ENCODE results near the gene CBARP. TPM values are rescaled to one million over a fixed set of nuclear protein-coding genes. Genes with fewer than 3 reads are reported as not detected.

The CBARP gene
- total RNA-seq, 6 experiments from 2014 or later, result 0.15 to 0.62 (median 0.31) TPM

DNA sequence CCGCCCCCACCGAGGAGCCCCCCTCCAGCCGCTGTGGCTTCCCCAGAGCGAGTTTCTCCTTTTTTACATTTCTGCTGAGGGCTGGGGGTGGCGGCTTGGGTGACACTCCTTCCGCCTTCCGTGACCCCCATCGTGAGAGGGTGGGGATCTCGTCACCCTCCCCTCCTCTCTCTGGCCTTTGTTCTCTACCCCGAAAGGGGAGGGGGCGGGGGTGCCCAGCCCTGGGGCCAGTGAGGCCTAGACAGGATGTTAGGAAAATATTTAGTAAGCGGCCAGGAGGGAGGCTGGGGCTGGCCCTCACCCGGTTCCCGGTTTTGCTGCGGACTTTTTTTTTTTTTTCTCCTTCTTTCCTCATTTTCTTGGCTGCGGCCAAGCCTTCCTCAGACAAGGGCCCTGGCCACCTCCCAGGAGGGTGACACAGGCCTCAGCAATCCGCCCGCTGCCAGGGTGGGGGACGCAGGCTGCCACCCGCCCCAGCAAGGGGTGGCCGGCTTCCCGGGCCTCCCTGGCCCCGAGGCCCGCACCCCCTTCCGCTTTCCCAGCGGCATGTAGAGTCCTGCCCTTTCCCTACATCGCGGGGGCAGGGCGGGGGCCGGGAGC is 14.5 kb upstream of the CBARP start:
- Histone ChIP-seq H3K36me3 (peaks cover 17 to 44% (median 29%) of the 10 kb centered on the region in 4 donors), H3K4me3 (peak overlapping the region; percentile 74 to 92 (median 86)), H3K4me1 (peaks cover 0 to 60% (median 22%) of the 10 kb centered on the region in 4 donors), H3K9me3 (no peaks in the 10 kb centered on the region), H3K27ac (peak overlapping the region; percentile 76 to 97 (median 94)), H3K27me3 (no peaks in the 10 kb centered on the region)
- DNase-seq (peak; percentile 85 to 93 (median 92)), ATAC-seq (peak; percentile 8 to 34 (median 21))
- WGBS (ENCODE audit: insufficient coverage, low coverage, low lambda C conversion rate, missing lambda C conversion rate), result 2% methylated on average over 24 of the region's 30 CpGs
- peak; percentile 32 for TF ChIP-seq POLR2A (IDR thresholded peaks at IDR 0.05)
- TF ChIP-seq, protein P1, sequence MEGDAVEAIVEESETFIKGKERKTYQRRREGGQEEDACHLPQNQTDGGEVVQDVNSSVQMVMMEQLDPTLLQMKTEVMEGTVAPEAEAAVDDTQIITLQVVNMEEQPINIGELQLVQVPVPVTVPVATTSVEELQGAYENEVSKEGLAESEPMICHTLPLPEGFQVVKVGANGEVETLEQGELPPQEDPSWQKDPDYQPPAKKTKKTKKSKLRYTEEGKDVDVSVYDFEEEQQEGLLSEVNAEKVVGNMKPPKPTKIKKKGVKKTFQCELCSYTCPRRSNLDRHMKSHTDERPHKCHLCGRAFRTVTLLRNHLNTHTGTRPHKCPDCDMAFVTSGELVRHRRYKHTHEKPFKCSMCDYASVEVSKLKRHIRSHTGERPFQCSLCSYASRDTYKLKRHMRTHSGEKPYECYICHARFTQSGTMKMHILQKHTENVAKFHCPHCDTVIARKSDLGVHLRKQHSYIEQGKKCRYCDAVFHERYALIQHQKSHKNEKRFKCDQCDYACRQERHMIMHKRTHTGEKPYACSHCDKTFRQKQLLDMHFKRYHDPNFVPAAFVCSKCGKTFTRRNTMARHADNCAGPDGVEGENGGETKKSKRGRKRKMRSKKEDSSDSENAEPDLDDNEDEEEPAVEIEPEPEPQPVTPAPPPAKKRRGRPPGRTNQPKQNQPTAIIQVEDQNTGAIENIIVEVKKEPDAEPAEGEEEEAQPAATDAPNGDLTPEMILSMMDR (IDR thresholded peaks at IDR 0.05), result no peak
- intact Hi-C loops (cut with DNase I), result no loop called here

DNA sequence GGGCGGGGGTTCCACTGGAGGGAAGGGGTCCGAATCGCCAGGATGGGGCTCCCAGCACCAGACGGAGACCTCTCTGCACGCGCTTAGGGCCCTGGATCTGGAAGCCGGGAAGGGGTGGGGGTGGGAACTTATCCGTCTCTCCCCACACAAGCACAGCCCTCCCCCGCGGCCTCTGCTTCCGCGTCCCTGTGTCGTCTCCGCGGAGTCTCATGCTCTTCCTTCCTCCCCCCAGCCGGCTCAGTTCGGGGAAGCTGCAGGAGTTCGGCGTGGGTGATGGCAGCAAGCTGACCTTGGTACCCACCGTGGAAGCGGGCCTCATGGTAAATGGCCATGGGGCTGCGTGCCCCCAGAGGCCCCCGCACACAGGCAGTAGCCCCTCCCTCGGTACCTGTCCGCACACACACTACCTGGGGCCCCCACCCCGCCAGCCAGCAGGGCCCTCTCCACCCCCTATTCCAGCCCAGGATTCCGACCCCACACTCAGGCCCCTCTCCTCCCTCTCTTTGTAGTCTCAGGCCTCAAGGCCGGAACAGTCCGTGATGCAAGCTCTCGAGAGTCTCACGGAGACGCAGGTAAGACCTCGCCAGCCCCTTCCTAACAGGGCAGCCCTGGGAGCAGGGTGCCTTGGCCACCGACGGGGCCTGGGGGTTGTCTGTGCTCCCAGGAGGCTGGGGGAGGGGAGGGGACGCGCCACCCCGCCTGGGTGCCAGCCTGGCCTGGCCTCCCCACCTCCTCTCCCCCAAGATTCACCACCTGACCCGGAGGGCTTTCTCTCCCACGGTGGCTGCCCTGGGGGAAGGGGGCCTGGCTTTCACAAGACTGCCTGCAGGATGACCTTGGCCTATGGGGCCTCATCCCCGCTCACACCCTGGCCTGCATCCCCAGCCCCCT is 13.8 kb upstream of the CBARP start:
- Histone ChIP-seq H3K27ac (peak overlapping the region; percentile 76 to 97 (median 94)), H3K27me3 (no peaks in the 10 kb centered on the region), H3K36me3 (peaks cover 17 to 36% (median 25%) of the 10 kb centered on the region in 4 donors), H3K9me3 (no peaks in the 10 kb centered on the region), H3K4me3 (peak overlapping the region; percentile 74 to 92 (median 86)), H3K4me1 (peaks cover 0 to 60% (median 24%) of the 10 kb centered on the region in 4 donors)
- 4% methylated on average over 10 of the region's 41 CpGs for whole genome bisulfite sequencing (ENCODE audit: insufficient coverage, low coverage, low lambda C conversion rate, missing lambda C conversion rate)
- peak; percentile 82 to 89 (median 85) for DNase-seq
- intact Hi-C loops (cut with DNase I), result no loop called here
- peak; percentile 0 to 1 (median 0) for ATAC-seq
- TF ChIP-seq POLR2A (IDR thresholded peaks at IDR 0.05), result peak; percentile 24
- TF ChIP-seq, protein P1 (IDR thresholded peaks at IDR 0.05), result no peak

DNA sequence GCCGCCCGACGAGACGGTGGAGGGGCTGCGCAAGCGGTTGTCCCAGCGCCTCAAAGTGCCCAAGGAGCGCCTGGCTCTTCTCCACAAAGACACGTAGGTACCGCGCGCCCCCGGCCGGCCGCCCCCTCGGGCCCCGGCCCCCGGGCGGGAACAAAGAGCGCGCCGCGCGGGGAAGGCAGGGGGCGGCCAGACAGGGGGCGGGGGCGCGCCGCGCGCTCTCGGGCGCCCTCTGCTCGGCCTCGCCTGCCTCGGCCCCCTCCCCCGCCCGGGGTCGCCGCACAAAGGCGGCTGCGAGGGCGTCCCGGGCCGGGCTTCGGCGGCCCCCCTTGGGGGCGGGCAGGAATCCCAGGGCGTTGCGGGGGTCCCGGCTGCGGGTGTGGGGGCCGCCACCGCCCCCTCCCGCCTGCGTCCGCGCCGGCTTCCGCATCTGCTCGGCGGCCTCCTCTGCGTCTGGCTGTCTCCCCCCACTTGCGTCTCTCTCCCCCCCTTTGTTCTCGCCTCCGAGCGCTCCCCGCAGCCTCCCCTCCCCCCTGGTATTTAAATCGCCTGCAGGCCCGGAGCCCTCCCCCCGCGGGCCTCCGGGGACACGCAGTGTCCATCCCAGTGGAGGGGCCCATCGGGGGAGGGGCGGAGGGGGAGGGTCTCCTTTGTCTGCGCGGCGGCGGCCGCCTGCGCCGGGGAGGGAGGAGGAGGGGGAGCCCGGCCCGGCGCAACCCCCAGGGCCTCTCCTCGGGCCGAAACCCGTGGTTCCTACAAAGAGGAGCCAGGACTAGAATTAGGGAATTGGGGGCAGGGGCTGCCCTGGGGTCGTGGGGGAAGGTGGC is 12.8 kb upstream of the CBARP start:
- TF ChIP-seq, protein P1 (IDR thresholded peaks at IDR 0.05), result no peak
- TF ChIP-seq POLR2A (IDR thresholded peaks at IDR 0.05), result no peak
- peak overlapping the region; percentile 76 to 97 (median 94) for H3K27ac ChIP-seq
- under 1% methylated on average over 26 of the region's 90 CpGs for WGBS (ENCODE audit: insufficient coverage, low coverage, low lambda C conversion rate, missing lambda C conversion rate)
- peak overlapping the region; percentile 74 to 92 (median 86) for H3K4me3 ChIP-seq
- peaks cover 0 to 63% (median 27%) of the 10 kb centered on the region in 4 donors for H3K4me1 ChIP-seq
- no peaks in the 10 kb centered on the region for H3K9me3 ChIP-seq
- H3K27me3 ChIP-seq, result no peaks in the 10 kb centered on the region
- ATAC-seq (no peak), DNase-seq (peak in 1 of 3 donors; percentile 60)
- peaks cover 17 to 27% (median 18%) of the 10 kb centered on the region in 4 donors for H3K36me3 ChIP-seq
- intact Hi-C loops (cut with DNase I), result no loop called here

DNA sequence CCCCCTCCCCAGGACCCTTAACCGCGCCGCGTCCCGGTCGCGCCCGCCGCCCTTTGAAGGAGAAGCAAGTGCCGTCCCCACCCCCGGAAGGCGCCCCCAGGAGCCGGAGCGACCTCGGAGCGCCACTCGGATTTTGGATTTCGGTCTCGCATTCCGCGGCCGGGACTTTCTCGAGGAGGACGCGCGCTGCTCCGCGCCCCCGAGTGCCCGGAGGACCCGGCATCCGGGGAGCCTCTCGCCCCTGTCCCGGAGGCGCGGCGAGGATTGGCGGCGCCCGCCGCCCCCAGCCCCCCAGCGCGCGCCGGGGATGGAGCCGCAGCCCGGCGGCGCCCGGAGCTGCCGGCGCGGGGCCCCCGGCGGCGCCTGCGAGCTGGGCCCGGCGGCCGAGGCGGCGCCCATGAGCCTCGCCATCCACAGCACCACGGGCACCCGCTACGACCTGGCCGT is 12.2 kb upstream of the CBARP start:
- Histone ChIP-seq H3K4me3 (peak overlapping the region; percentile 74 to 92 (median 86)), H3K9me3 (no peaks in the 10 kb centered on the region), H3K27ac (peak overlapping the region; percentile 76 to 97 (median 94)), H3K4me1 (peaks cover 0 to 63% (median 28%) of the 10 kb centered on the region in 4 donors), H3K27me3 (no peaks in the 10 kb centered on the region), H3K36me3 (peaks cover 11 to 21% (median 12%) of the 10 kb centered on the region in 4 donors)
- ATAC-seq (no peak), DNase-seq (no peak)
- intact Hi-C loops (cut with DNase I), result no loop called here
- TF ChIP-seq, protein P1 (IDR thresholded peaks at IDR 0.05), result no peak
- TF ChIP-seq POLR2A (IDR thresholded peaks at IDR 0.05), result no peak
- 1% methylated on average over 16 of the region's 67 CpGs for WGBS (ENCODE audit: insufficient coverage, low coverage, low lambda C conversion rate, missing lambda C conversion rate)

Data from right lobe of liver (tissue), 6 donors.